ENCODE results near the gene CRYGC. TPM values are rescaled to one million over a fixed set of nuclear protein-coding genes. Genes with fewer than 3 reads are reported as not detected.

The CRYGC gene, protein sequence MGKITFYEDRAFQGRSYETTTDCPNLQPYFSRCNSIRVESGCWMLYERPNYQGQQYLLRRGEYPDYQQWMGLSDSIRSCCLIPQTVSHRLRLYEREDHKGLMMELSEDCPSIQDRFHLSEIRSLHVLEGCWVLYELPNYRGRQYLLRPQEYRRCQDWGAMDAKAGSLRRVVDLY
- total RNA-seq (2021; ENCODE audit: unreplicated experiment) = not detected
- polyA plus RNA-seq (2012; ENCODE audit: insufficient read length) = not detected
- not detected for Bru-seq, nascent RNA
- percentile 19 among the genes with signal in this experiment for BruChase-seq, experiment 1, labeled RNA remaining after a 2-hour chase
- BruChase-seq, experiment 2, labeled RNA remaining after a 6-hour chase = not detected
- long read RNA-seq = 0 reads

DNA sequence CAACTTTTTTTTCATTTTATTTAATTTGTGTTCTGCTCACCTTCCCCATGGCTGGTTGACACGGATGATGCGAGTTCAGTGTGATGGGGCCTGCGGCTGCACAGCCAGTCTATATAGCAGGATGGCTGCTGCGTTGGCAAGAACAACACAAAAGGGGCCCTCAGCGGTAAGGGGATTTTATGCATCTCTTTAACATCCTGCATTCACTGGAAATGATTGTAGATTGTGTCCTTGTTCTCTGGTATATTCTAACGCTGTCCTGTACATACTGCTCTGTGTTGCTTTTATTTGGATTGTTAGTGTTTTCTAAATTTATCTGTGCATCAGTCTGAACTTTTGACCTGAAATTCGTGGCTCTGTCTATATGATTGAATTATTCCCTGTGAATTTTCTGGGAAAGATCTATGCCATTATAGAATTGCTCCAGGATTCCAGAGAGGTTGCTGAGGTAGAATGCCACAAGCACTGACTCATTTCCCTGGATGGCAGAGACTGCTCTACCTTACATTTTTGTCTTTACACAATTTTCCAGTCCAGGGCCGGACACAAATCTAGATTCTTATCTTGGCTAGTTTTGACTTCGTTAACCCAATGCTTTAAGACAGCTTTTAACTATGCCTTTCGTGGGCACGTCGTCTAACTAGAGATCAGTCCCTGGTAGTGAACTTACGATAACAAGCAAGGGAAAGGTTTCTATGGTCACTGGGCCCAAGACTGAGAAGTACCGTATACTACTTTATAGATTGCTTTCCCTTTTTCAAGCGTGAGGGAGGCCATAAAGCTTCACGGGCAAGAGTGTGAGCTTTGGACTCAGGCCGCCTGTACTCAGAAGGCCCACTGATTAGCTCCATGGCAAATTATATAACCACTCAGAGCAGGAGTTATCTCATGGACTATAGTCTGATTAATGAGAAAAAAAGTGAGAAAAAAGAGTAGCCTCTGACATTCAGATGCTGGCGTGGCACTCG lies at the start of gene CRYGC:
Gene CRYGC (minus strand): TSS at position 85 of the 968 bp plus-strand sequence. CDS start 36 bp downstream, at position 49.
- Histone ChIP-seq H3K27me3 (ENCODE audit: control insufficient read depth, insufficient read depth, low read length) (no peaks in the 10 kb centered on the region), H3K9me3 (ENCODE audit: control insufficient read depth, insufficient read depth, low read depth, low read length) (no peaks in the 10 kb centered on the region), H3K36me3 (ENCODE audit: control insufficient read depth, insufficient read depth, low read length) (no peaks in the 10 kb centered on the region), H3K4me1 (ENCODE audit: control insufficient read depth, insufficient read depth, low read length) (no peaks in the 10 kb centered on the region), H3K4me3 (ENCODE audit: low read depth in 2 of 2, low read length in 2 of 2) (no peak within 1 kb of the TSS), H3K27ac (ENCODE audit: low read length) (no peak within 1 kb of the TSS)
- no peak for DNase-seq (ENCODE audit: low read depth, low spot score)
- intact Hi-C loops (cut with micrococcal nuclease; ENCODE audit: unreplicated experiment) (no loop called here), in situ Hi-C loops (cut with HindIII; ENCODE audit: low pct_unique_long_range_greater_than_20kb, low sequenced_read_pairs) (no loop called here)
- ChIA-PET CTCF (no interaction called here), POLR2A (no interaction called here)
- TF ChIP-seq SIN3A (IDR thresholded peaks at IDR 0.05; ENCODE audit: borderline replicate concordance, insufficient read depth, low read depth, low read length) (no peak), POLR2AphosphoS5 (IDR thresholded peaks at IDR 0.05; ENCODE audit: low read depth, low read length) (no peak), TCF7L2 (IDR thresholded peaks at IDR 0.05; ENCODE audit: low read depth, low read length) (no peak)
- TF ChIP-seq, protein P1, sequence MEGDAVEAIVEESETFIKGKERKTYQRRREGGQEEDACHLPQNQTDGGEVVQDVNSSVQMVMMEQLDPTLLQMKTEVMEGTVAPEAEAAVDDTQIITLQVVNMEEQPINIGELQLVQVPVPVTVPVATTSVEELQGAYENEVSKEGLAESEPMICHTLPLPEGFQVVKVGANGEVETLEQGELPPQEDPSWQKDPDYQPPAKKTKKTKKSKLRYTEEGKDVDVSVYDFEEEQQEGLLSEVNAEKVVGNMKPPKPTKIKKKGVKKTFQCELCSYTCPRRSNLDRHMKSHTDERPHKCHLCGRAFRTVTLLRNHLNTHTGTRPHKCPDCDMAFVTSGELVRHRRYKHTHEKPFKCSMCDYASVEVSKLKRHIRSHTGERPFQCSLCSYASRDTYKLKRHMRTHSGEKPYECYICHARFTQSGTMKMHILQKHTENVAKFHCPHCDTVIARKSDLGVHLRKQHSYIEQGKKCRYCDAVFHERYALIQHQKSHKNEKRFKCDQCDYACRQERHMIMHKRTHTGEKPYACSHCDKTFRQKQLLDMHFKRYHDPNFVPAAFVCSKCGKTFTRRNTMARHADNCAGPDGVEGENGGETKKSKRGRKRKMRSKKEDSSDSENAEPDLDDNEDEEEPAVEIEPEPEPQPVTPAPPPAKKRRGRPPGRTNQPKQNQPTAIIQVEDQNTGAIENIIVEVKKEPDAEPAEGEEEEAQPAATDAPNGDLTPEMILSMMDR (IDR thresholded peaks at IDR 0.05) = no peak
- TF ChIP-seq, protein P2, sequence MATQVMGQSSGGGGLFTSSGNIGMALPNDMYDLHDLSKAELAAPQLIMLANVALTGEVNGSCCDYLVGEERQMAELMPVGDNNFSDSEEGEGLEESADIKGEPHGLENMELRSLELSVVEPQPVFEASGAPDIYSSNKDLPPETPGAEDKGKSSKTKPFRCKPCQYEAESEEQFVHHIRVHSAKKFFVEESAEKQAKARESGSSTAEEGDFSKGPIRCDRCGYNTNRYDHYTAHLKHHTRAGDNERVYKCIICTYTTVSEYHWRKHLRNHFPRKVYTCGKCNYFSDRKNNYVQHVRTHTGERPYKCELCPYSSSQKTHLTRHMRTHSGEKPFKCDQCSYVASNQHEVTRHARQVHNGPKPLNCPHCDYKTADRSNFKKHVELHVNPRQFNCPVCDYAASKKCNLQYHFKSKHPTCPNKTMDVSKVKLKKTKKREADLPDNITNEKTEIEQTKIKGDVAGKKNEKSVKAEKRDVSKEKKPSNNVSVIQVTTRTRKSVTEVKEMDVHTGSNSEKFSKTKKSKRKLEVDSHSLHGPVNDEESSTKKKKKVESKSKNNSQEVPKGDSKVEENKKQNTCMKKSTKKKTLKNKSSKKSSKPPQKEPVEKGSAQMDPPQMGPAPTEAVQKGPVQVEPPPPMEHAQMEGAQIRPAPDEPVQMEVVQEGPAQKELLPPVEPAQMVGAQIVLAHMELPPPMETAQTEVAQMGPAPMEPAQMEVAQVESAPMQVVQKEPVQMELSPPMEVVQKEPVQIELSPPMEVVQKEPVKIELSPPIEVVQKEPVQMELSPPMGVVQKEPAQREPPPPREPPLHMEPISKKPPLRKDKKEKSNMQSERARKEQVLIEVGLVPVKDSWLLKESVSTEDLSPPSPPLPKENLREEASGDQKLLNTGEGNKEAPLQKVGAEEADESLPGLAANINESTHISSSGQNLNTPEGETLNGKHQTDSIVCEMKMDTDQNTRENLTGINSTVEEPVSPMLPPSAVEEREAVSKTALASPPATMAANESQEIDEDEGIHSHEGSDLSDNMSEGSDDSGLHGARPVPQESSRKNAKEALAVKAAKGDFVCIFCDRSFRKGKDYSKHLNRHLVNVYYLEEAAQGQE (IDR thresholded peaks at IDR 0.05; ENCODE audit: insufficient read depth in 1 of 2, low read depth in 2 of 2, low read length in 1 of 2) = no peak
- no TSS peak for BruUV-seq (replicated peaks)
- peak; percentile 34; the same call in 1 of the 2 replicates for ATAC-seq

DNA sequence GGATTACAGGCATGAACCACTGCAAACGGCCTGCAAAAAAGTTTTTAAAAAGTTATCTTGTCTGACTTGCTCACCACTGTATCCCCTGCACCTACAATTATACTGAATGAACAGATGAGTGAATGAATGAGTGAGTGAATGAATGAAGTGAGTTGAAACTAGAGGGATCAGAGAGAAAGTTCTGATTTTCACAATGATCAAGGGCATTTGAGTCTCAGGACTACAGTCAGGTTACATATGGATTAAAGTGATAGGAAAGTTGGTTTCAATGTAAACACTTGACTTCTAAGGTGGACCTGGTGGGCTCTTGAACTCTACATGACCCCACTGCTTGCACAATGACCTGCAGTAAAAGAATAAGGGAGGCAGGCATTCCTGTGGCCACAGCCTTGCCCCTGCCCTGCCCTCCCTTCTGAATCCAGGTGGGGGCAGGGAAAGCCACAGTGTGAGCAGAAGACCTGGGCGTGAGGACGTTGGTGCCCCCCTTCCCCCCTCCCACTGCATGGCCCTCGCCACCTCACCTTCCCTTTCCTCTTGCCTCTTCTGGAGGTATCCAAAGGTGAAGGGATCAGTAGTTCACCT lies 49.5 kb upstream of the CRYGC start:
- H3K4me3 ChIP-seq (ENCODE audit: low read depth in 2 of 2, low read length in 2 of 2) = no peak overlapping the region
- H3K27ac ChIP-seq (ENCODE audit: low read length) = no peak overlapping the region
- ChIA-PET POLR2A (no interaction called here), CTCF (no interaction called here)
- no peaks in the 10 kb centered on the region; the same call in 1 of the 2 replicates for H3K4me1 ChIP-seq (ENCODE audit: control insufficient read depth, insufficient read depth, low read length)
- H3K36me3 ChIP-seq (ENCODE audit: control insufficient read depth, insufficient read depth, low read length) = no peaks in the 10 kb centered on the region
- TF ChIP-seq SIN3A (IDR thresholded peaks at IDR 0.05; ENCODE audit: borderline replicate concordance, insufficient read depth, low read depth, low read length) = no peak
- TF ChIP-seq TCF7L2 (IDR thresholded peaks at IDR 0.05; ENCODE audit: low read depth, low read length) = no peak
- TF ChIP-seq, protein P1 (IDR thresholded peaks at IDR 0.05) = no peak
- no peak for TF ChIP-seq POLR2AphosphoS5 (IDR thresholded peaks at IDR 0.05; ENCODE audit: low read depth, low read length)
- TF ChIP-seq, protein P2 (IDR thresholded peaks at IDR 0.05; ENCODE audit: insufficient read depth in 1 of 2, low read depth in 2 of 2, low read length in 1 of 2) = no peak
- intact Hi-C loops (cut with micrococcal nuclease; ENCODE audit: unreplicated experiment) (no loop called here), in situ Hi-C loops (cut with HindIII; ENCODE audit: low pct_unique_long_range_greater_than_20kb, low sequenced_read_pairs) (no loop called here)
- H3K9me3 ChIP-seq (ENCODE audit: control insufficient read depth, insufficient read depth, low read depth, low read length) = no peaks in the 10 kb centered on the region
- BruUV-seq (replicated peaks) = no TSS peak
- DNase-seq (ENCODE audit: low read depth, low spot score) (no peak), ATAC-seq (no peak)
- peaks cover 2% of the 10 kb centered on the region; the same call in 1 of the 2 replicates for H3K27me3 ChIP-seq (ENCODE audit: control insufficient read depth, insufficient read depth, low read length)

All from Panc1 (cell line).